GM23248 (cell line): ENCODE results near the gene MELK.

Experiments
- EZH2 ChIP-seq: fragments of 200-600 bp; sonication (generic); IDR thresholded peaks from 2 replicates; pipeline ENCODE4 v1.6.1; 2018; ENCODE audit warnings: antibody characterized with exemption, mild to moderate bottlenecking; ENCODE audit not compliant: insufficient read depth, poor library complexity, severe bottlenecking
- EZH2phosphoT487 ChIP-seq: fragments of 200-600 bp; sonication (generic); IDR thresholded peaks from 2 replicates; pipeline ENCODE4 v1.6.1; 2018; ENCODE audit warnings: antibody characterized with exemption, moderate library complexity, mild to moderate bottlenecking, low read depth; ENCODE audit not compliant: insufficient read depth

GRCh38 chr9:36592801-36593583 is 20.3 kb downstream of the MELK start:
- TF ChIP-seq EZH2 = no peak
- no peak for TF ChIP-seq EZH2phosphoT487
